GM18498 (cell line): Measurements from ENCODE around the gene MGRN1.

Source experiments
- ATAC-seq: cut with Tn5 transposase; IDR thresholded peaks from one replicate; pipeline ENCODE4 v1.9.1; 2021; ENCODE audit warnings: mild to moderate bottlenecking, moderate library complexity; ENCODE audit not compliant: unreplicated experiment

The MGRN1 gene

DNA sequence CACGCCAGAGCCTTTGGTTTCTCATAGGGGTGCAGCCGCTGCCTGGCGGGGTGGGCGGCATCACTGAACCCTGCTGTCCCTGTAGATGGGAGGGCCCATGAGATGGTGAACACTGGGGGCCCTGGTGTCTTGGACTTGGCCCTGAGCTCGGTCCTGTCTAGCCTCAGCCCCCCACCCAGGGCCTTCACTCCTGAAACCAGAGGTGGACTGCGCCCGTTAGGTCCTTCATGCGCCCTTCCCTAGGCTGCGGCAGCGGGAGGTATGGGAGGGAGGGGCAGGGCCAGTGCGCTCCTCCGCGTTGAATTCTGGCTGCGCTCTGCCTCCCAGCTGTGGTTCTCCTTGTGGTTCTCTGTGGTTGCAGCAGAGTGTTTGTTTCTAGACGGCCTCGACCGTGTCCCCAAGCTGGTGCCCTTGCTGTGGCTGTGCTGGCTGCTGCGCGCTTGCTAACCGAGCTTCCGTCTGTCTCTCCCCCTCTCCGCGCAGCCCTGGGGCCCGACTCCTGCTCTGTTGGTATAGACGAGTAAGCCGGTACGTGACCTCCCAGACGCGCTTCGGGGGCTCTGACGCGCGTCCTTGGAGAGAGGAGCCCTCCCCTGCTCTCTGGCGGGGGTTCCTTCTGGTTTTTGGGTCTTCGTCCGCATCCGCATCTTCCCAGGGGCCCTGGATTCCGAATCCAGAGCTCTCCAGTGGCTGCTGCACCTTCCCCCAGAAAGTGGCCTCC, 61.3 kb downstream of the MGRN1 start:
- no peak for ATAC-seq

DNA sequence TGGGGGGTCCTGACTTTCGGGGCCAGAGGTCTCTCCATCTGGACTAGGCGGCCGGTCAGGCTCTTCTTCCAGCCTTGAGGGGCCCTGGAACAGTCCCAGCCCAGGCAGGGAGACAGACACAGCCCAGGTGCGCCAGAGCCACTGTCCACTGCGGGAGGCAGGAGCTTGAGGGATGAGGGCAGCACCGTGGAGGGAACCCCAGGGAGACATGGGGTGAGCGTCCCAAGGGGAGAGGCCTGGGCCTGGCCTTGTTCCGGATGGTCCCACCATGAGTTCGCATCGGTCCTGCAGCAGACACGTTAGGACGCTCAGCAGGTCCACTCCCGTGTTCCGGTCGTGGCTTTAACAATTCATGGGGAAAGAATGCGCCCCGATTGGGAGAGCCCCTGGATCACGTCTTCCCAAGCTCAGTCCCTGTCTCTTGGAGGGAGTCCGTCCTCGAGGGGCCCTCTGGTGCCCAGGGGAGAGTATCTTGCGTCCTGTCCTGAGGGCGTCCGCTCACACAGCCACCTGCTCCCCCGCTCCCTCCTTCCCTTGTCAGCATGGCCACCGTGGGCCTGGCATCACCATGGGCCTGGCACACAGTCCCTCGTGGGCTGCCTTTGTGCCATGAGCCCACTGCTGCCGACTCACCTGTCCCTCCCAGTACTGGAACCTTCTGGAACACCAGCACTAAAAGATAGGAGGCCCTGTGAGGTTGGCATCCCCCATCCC, 62.0 kb downstream of the MGRN1 start:
- no peak for ATAC-seq

DNA sequence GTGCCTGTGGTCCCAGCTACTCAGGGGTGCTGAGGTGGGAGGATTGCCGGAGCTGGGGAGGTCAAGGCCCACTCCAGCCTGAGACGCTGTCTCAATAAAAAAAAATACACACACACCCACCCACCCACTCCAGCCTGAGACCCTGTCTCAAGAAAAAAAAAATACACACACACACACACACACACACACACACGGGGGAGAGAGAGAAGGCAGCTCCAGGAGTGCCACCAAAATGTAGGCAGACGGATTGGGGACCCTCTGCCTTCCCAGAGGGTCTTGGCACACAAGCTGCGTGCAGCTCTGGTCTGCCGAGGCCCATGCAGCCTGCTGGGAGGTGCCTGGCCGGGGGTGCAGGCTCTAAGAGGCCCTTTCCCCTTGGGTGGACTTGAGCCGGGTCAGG, 62.8 kb downstream of the MGRN1 start:
- ATAC-seq = no peak

DNA sequence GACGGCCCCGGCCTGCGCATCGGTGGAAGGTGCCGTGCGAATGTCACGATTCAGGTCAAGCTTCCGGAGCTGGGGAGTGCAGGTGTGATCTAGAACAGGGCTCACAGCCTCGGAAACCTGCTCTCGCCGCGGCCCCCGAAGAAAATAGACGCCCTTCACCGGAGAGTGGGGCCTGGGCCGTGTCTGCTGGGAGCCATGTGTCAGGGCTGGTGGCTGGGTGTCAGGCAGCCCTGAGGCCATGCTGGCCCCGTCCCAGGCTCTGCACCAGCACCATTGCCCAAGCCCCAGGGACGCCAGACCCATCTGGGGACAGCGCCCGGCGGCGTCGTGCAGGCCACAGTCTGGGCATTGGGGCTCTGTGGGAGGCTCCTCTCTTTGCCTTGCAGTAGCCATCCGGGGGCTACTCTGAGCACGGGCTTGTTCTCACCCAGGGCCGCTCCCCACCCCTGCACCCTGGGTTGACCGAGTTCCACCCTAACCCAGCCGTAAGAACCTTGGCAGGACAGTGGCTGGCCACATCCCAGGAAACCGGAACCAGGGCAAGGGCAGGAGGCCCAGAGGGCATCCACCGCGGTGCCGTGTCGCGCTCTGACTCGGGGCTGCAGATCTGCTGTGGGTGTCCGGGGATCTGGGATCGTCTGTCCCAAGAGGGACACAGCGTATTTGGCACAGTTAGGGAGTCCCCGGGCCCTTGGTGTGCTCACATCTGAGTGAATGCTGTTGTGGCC, 63.5 kb downstream of the MGRN1 start:
- no peak for ATAC-seq

DNA sequence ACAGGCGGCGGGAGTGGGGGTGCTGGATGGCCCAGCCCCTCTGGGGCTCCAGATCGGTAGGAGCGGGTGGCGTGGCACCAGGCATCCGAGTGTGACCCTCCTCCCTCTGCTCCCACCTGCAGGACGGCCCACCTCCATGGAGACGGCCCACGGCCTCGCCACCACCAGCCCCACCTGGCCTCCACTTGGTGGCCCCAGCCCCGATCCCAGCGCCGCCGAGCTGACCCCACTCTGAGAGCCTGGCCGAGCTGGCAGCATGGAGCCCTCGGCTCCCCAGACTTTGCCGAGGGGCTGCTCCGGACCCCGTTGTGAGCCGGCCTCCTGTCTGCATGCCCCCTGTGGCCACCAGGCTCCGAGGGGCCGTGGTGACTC, 64.0 kb downstream of the MGRN1 start:
- no peak for ATAC-seq

DNA sequence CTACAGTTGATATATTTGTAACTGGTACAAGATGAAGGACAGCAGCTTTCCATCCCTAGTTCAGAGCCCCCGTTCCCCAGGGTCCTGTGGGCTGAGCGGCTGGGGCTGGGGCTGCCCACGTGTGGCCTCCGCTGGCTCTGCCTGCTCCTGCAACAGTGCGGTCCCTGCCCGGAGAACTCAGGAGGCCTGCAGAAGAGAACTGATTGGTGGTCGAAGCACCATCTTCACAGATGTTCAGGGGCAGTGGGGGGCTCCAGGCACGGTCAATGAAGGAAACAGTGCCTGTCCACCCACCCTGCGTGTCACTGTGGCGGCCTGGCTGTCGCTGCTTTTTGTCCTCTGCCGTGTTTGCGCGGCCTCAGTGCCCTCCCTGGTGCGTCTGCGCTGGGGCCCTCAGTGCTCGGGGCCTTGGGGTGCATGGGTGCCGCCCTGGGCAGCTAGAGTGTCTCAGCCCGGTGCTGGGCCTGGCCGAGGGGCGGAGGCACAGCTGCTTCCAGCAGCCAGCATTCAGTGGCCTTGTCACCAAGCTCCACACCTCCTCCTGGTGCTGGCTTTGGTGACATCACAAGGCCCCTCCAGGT, 64.6 kb downstream of the MGRN1 start:
- no peak for ATAC-seq

DNA sequence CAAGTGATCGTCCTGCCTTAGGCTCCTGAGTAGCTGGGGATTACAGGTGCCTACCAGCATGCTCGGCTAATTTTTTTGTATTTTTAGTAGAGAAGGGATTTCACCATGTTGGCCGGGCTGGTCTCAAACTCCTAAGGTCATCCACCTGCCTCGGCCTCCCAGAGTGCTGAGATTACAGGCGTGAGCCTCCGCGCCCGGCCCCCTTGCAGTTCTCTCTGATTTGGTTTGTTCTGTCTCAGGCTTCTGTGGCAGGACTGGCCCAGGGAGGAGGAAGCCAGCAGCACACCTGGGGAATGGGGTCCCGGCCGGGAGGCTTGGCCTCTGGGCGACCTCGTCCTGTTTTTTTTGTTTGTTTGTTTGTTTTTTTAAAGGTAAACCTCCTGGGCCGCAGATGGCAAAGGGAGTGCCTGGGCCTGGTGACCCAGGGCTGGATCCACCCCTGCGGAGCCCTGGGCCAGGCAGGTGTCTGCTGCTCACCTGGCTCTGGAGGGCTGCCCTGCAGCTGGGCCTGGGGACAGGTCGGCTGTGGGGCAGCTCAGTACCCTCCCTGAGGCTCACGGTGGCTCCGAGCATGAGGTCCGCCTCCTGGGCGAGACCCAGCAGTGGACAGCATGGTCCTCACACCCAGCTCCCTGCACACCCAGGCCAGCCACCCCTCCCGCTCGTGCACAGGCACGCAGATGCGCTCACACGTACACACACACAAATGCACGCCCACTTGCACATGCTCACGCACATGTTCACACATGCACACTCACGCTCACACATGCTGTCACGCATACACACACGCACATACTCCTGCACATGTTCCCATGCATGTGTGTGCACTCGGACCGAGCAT, 65.5 kb downstream of the MGRN1 start:
- no peak for ATAC-seq

DNA sequence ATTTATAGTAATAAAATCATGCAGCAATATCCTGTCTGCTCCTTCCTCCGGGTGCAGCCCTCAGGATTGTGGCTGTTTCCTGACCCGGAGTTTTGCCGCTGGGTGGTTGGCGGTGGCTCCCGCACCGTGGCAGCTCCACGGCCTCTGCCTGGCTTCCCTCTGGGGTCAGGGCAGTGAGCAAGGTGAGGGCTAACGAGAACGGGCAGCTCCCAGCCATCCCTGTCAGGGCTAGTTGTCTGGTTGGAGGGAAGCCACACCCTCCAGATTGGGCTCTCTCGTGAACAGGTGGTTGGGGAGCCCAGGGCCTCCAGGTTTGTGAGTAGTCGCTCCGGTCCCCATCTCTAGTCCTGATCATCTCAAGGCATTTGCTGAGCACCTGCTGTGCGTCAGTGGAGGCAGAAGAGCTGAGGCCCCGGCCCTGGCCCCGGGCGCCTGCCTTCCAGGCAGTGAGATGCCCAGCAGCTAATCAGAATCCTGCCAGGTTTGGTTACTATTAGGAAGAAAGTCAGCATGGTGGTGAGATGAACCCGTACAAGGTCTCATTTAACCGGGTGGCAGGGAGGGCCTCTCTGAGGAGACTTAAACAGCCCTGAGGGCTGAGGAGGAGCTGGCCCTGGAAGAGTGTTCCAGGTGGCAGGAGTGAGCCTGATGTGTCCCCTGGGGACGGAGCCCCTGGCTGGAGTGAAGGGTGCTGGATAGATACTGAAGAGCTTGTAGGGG, 66.5 kb downstream of the MGRN1 start:
- ATAC-seq = no peak

DNA sequence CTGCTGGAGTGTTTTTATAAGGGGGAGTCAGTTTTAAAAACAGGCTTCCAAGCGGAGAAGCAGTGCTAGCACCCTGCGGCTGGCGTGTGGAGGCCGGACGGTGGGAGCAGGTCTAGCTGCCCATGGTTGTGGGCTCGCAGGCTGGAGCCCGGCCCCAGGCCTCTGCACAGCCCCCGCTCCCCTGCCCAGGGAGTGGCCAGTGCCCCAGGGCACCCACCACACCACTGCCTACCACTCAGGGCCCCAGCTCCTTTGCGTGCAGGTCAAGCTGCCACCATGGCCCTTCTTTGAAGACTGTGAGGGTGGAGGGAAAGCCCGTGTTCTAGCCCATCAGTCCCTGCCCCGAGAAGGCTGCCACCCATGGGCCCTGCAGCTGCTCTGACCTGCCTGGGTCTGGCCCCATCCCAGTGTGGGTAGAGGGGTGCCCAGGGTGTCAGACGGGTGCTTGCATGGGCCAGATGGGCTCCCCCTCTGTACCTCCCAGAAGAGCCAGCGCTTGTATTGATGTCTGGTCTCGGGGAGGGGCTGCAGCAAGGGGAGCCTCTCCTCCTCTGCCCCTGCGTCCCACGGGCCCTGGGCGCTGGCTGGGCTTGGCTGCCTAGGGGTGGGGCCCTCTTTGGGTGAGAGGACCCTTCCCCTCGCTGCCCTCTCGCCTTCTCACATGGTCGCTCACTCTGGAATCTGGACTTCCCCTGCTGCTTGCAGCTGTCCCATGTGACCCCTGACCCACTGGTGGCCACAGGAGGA, 67.2 kb downstream of the MGRN1 start:
- no peak for ATAC-seq

DNA sequence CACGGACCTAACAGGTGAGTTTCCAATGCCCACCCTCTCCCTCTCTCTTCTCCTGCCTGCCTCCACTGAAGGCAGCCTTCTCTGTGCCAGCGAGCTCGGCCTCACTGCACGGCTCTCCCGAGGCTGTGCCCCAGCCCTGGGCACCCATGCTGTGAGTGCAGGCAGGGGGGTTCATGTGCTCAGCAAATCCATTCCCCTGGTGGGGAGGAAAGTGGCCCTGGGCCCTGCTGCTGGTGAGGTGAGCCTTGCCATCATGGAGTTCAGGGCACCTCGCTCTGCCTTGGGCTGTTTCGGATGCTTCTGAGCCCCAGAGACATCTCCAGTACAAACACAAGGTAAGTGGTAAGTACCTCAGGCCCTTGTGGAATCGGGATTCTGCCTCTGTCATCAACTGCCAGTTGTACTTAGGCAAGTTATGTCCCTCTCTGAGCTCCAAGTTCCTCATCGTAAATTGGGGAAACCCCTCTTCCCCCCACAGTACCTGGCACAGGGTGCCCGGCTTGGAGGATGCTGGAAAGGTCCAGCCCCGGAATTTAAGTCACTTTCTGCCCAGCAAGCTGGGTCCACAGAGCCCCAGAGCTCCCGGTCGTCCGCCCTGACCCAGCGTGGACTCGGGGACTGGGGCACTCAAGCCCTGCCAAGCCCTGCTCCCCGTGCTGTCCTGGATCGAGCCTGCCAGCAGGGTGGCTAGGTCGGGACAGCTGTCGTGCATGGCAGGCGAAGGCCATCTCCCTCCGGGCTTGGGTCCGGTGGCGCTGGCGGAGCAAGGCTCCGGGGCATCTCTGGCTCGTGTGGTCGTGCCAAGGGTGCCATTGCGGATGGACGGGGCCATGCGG, 68.1 kb downstream of the MGRN1 start:
- ATAC-seq = peak; percentile 8

DNA sequence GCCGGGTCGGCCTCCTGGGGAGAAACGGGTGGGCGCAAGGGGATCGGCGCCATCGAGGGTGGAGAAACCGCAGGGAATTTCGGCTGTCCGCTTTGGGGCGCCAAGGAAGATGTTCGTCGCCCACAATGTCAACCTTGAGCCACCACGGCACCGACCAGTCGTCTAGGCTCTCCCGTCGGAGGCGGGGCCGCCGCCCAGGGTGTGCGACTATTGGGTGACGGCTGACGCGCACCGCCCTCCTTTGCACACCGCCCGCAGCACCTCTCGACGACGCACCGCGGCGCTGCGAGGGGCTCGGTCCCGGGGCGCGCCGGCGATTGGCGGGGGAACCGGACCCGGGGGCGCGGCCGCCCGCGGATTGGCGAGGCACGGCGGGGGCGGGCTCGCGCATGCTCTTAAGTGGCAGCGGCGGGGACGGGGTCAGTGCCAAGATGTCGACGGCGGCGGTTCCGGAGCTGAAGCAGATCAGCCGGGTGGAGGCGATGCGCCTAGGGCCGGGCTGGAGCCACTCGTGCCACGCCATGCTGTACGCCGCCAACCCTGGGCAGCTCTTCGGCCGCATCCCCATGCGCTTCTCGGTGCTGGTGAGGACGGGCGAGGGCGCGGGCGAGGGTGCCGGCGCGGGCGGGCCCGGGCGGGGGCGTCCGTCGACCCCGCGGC, 68.8 kb downstream of the MGRN1 start, which contains the start of gene NUDT16L1:
TSS of gene NUDT16L1 (plus strand) at position 267 of the 660 bp plus-strand sequence. CDS start at position 432, 165 bp downstream.
- ATAC-seq = peak; percentile 95

DNA sequence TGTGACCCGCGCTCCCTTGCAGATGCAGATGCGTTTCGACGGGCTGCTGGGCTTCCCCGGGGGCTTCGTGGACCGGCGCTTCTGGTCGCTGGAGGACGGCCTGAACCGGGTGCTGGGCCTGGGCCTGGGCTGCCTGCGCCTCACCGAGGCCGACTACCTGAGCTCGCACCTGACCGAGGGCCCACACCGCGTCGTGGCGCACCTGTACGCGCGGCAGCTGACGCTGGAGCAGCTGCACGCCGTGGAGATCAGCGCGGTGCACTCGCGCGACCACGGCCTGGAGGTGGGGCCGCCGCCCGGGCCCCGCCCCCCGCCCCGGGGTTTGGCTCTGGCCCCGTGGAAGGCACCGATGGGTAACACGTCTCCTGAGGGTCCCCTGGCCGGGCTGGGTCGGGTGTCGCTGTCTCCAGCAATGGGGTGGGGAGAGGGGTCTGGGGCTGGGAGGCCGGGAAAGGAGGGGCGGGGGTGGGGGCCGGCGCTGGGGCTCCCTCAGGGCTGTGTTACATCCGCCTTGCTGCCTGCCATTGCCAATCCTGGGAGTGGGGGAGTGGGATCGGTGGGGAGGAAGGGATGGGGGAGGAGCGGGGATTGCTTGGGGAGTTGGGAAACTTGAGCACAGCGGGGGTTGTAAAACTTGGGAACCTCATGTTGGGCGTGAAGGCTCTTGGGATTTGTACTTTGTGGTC, 69.5 kb downstream of the MGRN1 start:
- ATAC-seq = peak; percentile 15

DNA sequence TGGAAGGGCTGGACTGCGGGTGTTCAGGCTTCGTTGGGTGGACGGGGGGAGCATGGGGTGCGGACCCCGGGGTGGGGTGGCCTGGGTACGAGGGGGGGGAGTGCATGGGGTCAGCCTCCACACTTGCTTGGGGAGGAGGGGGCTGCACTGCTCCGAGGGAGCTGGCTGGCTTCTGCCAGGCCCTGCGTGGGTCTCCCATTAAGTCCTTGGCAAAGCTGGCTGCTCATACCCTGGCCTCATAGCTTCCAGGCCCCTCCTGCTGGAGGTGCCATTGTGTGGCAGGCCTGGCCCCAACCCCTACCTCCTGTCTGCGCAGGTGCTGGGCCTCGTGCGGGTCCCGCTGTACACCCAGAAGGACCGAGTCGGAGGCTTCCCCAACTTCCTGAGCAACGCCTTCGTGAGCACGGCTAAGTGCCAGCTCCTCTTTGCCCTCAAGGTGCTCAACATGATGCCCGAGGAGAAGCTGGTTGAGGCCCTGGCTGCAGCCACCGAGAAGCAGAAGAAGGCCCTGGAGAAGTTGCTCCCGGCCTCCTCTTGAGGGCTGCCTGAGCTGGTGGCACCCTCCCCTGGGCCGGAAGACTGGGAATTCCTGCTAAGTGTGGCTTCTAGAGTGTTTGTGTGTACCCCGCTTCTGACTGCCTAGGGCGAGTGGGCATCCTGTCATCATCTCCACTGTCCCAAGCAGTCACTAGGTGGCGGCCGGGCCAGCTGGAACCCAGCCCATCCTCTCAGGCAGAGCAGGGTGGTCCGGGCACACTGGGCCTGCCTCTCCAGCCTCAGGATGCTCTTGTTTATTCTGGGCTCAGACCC, 70.2 kb downstream of the MGRN1 start:
- ATAC-seq = no peak

DNA sequence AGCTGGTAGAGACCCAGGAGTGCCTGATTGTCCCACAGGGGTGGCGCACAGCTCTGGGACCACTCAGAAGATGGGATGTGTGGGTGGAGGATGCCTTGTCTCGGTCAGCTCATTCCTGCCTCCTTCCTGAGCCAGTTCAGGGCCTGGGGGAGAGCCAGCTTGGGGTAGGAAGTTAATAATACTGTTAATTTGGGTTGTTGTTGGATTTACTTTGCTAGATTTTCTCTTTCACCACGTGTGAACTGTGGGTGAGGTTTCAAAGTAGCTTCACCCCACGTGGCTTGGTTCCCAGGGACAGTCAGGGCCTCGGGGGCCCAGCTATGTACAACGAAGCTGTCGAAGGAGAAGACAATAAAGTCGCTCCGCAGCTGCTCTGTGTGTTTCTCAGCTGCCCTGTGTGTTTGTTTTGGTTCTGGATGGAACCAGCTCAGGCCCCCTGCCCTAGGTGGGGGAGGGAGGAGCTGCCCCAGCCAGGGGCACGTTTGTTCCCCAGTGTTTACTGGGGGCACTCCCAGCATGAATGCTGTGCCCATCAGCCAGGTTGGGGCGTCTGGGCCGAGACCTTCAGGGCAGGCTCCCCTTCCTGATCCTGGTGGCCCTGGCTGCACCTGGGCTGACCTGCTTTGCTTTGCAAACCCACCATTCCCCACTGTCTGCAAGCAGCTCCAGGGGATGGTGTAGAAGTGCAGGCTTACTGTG, 71.0 kb downstream of the MGRN1 start:
- no peak for ATAC-seq

DNA sequence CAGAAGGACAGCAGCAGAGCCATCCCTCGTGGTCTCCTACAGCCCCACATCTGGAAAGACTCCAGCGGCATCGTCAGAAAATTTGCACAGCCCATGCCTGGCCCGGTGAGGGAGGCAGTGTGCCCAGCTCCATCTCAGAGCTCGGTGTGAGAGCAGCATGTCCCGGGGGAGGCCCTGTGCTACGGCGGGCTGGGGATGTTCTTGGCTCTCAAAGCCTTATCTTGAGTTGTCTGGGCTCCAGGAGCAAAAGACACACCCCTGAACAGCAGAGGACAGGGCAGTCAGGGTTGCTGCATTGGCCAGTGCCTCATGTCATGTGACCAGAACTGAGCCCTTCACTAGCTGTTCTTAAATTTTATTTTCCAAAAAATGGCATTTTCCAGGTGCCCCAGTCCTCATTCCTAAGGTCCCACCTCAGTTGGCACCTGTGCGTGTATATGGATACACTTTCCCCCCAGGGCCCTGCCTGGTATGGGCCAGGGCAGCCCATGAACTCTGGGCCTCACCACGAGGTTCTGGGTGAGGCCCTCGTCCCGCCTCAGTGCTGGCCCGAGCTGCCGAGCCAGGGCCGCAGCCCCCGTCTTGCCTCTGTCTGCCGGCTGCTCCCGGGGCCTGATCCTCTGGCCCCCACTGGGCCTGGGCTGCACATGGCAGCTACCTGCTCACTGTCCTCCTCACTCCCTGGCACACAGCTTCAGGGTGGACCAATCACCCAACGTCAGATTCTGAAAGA, 71.7 kb downstream of the MGRN1 start:
- no peak for ATAC-seq
